Urothelium cell line (cell line): Measurements from ENCODE around the gene CROCC.
"Not testable (repeated sequence)": the region's sequence is repeated elsewhere in the genome, so short reads cannot be mapped to it uniquely, and the experiment has no call there.

ENCODE experiments used
- DNase-seq: peaks from one replicate; pipeline ENCODE4 v3.0.0; 2011; ENCODE audit warnings: low spot score, mixed read lengths
- FAIRE-seq: peaks from 2 replicates; lab custom pipeline; 2011; peaks lifted over from hg19 to GRCh38; lab: Jason Lieb, UNC

Gene CROCC

GRCh38 chr1:16921391-16922185 lies at the start of gene CROCC:
CROCC (plus strand) TSS chr1:16921931; CDS start chr1:16922019, 88 bp downstream.
- DNase-seq (peak; percentile 77), FAIRE-seq (peak; percentile 13)

GRCh38 chr1:16872152-16873075 lies 49.3 kb upstream of the CROCC start:
- FAIRE-seq, DNase-seq: not testable (repeated sequence)

- not testable (repeated sequence) for FAIRE-seq, DNase-seq
Measured at GRCh38 chr1:16873076-16873879, 48.5 kb upstream of the CROCC start.

GRCh38 chr1:16874968-16875765 lies 46.6 kb upstream of the CROCC start:
- FAIRE-seq, DNase-seq: not testable (repeated sequence)

- not testable (repeated sequence) for FAIRE-seq
Measured at GRCh38 chr1:16881742-16882141, 40.0 kb upstream of the CROCC start.

GRCh38 chr1:16882986-16883385 lies 38.7 kb upstream of the CROCC start:
- FAIRE-seq (no peak), DNase-seq (no peak)

More at GRCh38 chr1:16881742-16882141, 40.0 kb upstream of the CROCC start:
- not testable (repeated sequence) for DNase-seq

GRCh38 chr1:16884487-16884886 lies 37.2 kb upstream of the CROCC start:
- DNase-seq, FAIRE-seq: not testable (repeated sequence)

- FAIRE-seq (no peak), DNase-seq (no peak)
Measured at GRCh38 chr1:16886860-16887605, 34.7 kb upstream of the CROCC start.

- no peak for DNase-seq
- no peak for FAIRE-seq
Measured at GRCh38 chr1:16888860-16889816, 32.6 kb upstream of the CROCC start.

GRCh38 chr1:16890539-16891021 lies 31.2 kb upstream of the CROCC start:
- not testable (repeated sequence) for DNase-seq, FAIRE-seq

GRCh38 chr1:16891057-16891456 lies 30.7 kb upstream of the CROCC start:
- DNase-seq, FAIRE-seq: not testable (repeated sequence)

GRCh38 chr1:16892978-16893525 lies 28.7 kb upstream of the CROCC start:
- not testable (repeated sequence) for FAIRE-seq, DNase-seq

- DNase-seq, FAIRE-seq: not testable (repeated sequence)
Measured at GRCh38 chr1:16893796-16894195, 27.9 kb upstream of the CROCC start.

GRCh38 chr1:16894338-16894737 lies 27.4 kb upstream of the CROCC start:
- FAIRE-seq, DNase-seq: not testable (repeated sequence)

- not testable (repeated sequence) for FAIRE-seq, DNase-seq
Measured at GRCh38 chr1:16895233-16895597, 26.5 kb upstream of the CROCC start.

- peak; percentile 30 for DNase-seq
- FAIRE-seq = not testable (repeated sequence)
Measured at GRCh38 chr1:16895598-16896315, 26.0 kb upstream of the CROCC start, which contains the start of gene RNU1-2. RNU1-2 (plus strand) TSS chr1:16895980.
